HG02571 (cell line): Measurements from ENCODE around the gene ANKRD13D.

Experiments used
- ATAC-seq: cut with Tn5 transposase; IDR thresholded peaks from one replicate; pipeline ENCODE4 v1.9.1; 2021; ENCODE audit warnings: mild to moderate bottlenecking, moderate library complexity; ENCODE audit not compliant: unreplicated experiment

Gene ANKRD13D

GRCh38 chr11:67285541-67286498 is 3.3 kb upstream of the ANKRD13D start:
- ATAC-seq, result no peak

GRCh38 chr11:67286621-67287333 is 2.3 kb upstream of the ANKRD13D start:
- no peak for ATAC-seq

GRCh38 chr11:67287355-67288197 is 1.5 kb upstream of the ANKRD13D start:
- ATAC-seq, result no peak

GRCh38 chr11:67288198-67288451 is 978 bp upstream of the ANKRD13D start:
- no peak for ATAC-seq

GRCh38 chr11:67288452-67289225 is 464 bp upstream of the ANKRD13D start:
- peak; percentile 53 for ATAC-seq

- ATAC-seq, result peak; percentile 2
Measured at GRCh38 chr11:67289651-67290479, 762 bp downstream of the ANKRD13D start.

- no peak for ATAC-seq
Measured at GRCh38 chr11:67290801-67291200, 1.7 kb downstream of the ANKRD13D start.

GRCh38 chr11:67291481-67292381 is 2.6 kb downstream of the ANKRD13D start:
- no peak for ATAC-seq

GRCh38 chr11:67292671-67293070 is 3.6 kb downstream of the ANKRD13D start:
- no peak for ATAC-seq

GRCh38 chr11:67293090-67293489 is 4.0 kb downstream of the ANKRD13D start:
- no peak for ATAC-seq

GRCh38 chr11:67295846-67296245 is 6.7 kb downstream of the ANKRD13D start:
- no peak for ATAC-seq

- no peak for ATAC-seq
Measured at GRCh38 chr11:67298786-67299185, 9.7 kb downstream of the ANKRD13D start.

- no peak for ATAC-seq
Measured at GRCh38 chr11:67299471-67300191, 10.5 kb downstream of the ANKRD13D start.

- no peak for ATAC-seq
Measured at GRCh38 chr11:67300256-67300755, 11.2 kb downstream of the ANKRD13D start.

- no peak for ATAC-seq
Measured at GRCh38 chr11:67300756-67301312, 11.7 kb downstream of the ANKRD13D start.

GRCh38 chr11:67301313-67301921 is 12.3 kb downstream of the ANKRD13D start:
- no peak for ATAC-seq

GRCh38 chr11:67301951-67302516 is 12.9 kb downstream of the ANKRD13D start:
- no peak for ATAC-seq
